WI38 (cell line): ENCODE measurements around the gene USP34.

ENCODE experiments used
- H3K4me3 ChIP-seq: 2 replicates; pipeline ENCODE4 v1.5.1; 2011; ENCODE audit warnings: low read depth, mild to moderate bottlenecking, control low read depth, low read length
- TF ChIP-seq, protein P1 (sequence below): IDR thresholded peaks from 2 replicates; pipeline ENCODE4 v1.5.1; 2012; ENCODE audit warnings: low read depth, mild to moderate bottlenecking, control low read depth, low read length

Gene USP34

DNA sequence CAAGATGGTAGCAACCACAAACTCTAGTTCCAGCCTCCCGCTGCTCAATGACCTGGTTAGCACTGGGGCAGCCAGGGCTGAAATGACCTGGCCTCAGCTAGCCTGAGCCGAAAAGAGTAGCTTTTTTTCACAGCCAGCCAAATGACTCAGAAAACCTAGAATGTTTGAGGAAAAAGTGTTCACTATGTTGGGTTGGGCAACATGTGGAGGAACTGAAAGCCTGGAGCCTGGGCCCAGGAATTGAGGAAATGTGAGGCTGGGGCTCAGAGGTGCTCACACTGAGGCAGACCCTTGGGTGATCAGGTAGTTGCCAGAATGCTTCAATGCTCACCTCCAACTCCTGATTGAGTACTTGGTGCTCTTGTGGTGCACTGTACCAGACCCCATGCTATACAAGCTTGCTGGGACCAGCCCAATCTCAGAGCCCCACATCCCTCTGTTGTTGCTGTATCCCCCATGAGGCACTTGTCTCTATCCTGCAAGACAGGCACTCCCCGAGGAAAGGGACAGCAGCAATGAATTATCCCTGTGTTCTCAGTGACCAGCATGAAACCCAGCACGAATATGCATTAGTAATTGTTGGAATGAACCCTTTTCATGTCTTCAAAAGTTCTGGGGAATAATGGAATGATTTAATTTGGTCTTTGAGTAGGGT, 116.2 kb downstream of the USP34 start:
- no peak overlapping the region for H3K4me3 ChIP-seq
- TF ChIP-seq, protein P1, sequence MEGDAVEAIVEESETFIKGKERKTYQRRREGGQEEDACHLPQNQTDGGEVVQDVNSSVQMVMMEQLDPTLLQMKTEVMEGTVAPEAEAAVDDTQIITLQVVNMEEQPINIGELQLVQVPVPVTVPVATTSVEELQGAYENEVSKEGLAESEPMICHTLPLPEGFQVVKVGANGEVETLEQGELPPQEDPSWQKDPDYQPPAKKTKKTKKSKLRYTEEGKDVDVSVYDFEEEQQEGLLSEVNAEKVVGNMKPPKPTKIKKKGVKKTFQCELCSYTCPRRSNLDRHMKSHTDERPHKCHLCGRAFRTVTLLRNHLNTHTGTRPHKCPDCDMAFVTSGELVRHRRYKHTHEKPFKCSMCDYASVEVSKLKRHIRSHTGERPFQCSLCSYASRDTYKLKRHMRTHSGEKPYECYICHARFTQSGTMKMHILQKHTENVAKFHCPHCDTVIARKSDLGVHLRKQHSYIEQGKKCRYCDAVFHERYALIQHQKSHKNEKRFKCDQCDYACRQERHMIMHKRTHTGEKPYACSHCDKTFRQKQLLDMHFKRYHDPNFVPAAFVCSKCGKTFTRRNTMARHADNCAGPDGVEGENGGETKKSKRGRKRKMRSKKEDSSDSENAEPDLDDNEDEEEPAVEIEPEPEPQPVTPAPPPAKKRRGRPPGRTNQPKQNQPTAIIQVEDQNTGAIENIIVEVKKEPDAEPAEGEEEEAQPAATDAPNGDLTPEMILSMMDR, result no peak

DNA sequence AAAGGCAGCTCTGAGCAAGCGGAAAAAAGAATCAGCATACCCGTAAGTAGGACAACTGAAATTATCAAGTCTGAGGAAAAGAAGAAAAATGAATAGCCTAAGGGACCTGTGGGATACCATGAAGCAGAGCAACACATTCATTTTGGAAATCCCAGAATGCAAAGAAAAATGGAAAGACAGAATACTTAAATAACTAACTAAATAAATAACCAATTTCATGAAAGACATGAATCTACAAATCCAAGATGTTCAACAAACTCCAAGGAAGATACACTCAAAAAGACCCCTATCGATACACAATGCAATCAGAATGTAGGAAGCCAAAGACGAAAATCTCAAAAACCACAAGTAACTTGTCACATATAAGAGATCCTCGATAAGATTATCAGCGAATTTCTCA, 117.0 kb downstream of the USP34 start:
- no peak overlapping the region for H3K4me3 ChIP-seq
- TF ChIP-seq, protein P1, result no peak

DNA sequence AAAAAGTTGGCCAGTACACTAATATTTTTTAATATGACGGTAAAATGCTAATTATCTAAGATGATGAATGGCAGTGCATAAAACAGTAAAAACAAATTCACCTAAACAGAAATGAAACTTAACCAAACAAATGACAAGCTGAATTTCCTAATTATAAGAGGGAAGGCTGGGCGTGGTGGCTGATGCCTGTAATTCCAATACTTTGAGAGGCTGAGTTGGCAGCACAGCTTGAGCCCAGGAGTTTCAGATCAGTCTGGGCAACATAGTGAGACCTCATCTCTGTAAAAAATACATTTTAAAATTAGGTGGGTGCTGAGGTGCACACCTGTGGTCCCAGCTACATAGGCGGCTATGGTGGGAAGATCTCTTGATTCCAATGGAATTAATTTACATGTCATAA, 120.1 kb downstream of the USP34 start:
- H3K4me3 ChIP-seq, result no peak overlapping the region
- TF ChIP-seq, protein P1, result no peak

DNA sequence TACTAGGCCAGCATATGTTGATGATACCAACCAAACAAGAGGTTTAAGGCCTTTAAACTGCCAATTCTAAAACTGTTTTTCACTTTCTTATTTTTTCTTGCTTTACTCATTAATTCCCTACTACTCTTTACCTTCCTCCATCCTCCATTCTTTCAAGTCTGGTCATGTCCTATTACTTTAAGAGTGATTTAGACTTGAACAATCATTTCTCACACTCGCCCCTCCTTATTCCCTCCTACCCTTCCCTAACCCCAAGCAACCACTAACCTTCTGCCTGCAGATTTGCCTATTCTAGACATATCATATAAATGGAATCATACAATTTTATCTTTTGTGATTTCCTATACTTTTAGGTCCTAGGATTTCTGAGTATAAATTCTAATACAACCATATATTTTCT, 127.7 kb downstream of the USP34 start:
- H3K4me3 ChIP-seq, result no peak overlapping the region
- TF ChIP-seq, protein P1, result no peak

DNA sequence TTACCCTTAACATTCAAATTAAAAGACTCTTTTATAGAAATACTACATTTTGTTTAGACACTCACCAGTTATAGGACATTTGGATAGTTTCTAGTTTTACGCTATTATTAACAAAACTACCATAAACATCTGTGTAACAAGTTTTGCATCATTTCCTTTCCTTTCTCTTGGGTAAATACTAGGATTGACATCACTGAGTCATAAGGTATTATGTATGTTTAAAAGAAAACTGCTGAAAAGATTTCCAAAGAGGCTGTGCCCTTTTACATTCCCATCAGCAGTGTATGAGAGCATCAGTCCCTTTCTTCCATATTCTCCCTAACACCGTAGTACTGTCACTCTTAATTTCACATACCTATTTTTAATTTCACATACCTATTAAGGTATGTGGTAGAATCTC, 130.6 kb downstream of the USP34 start:
- no peak overlapping the region for H3K4me3 ChIP-seq
- TF ChIP-seq, protein P1, result no peak

DNA sequence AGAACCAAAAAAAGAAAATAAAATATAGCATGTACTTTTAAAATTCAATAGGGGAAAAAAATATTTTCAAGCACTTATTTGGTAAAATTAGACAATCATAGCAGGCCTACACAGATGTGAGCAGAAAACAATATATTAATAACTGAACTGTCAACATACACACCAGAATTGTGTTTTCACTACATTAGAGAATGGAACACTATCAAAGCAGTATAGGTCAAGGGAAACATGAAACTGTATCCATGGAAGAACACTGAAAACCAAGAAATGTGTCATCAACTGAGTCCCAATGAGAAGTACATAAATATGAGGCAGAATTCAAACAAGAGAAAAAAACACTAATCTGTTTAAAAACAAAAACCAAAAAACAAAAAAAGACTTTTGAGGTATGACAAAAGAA, 132.4 kb downstream of the USP34 start:
- no peak overlapping the region for H3K4me3 ChIP-seq
- TF ChIP-seq, protein P1, result no peak

DNA sequence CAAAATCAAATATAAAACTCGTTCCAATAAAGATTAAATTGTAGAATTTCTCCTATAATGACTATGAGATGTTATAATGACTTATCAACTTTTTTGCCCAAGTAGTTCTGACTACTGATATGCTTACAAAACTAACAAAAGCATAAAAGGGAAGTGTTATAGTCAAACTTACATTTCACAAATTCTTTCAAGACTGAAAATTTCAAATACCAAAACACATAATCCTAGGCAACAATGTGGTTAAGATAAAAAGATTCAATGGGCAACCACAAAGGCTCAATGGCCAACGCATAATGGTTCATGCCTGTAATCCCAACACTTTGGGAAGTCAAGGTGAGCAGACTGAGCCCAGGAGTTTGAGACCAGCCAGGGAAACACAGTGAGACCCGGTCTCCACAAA, 135.7 kb downstream of the USP34 start:
- TF ChIP-seq, protein P1, result no peak
- no peak overlapping the region for H3K4me3 ChIP-seq
